Adrenal gland (tissue), 5 donors: Measurements from ENCODE around the gene OGFOD2.

Experiments
- POLR2A ChIP-seq, 2 donors: fragments of 450-650 bp; IDR thresholded peaks; one replicate each; pipeline ENCODE4 v1.6.1; 2017; ENCODE audit warnings: antibody characterized with exemption in 2 of 2, mild to moderate bottlenecking in 2 of 2, moderate library complexity in 1 of 2
- TF ChIP-seq, protein P1 (sequence below), 6 experiments: fragments of 450-650 bp in 4 of 6; fragments of 200-600 bp in 2 of 6; sonication (generic) in 1 of 6; IDR thresholded peaks; 1 replicate in 5 of 6; 2 replicates in 1 of 6; pipeline versions ENCODE4 v1.5.1 to v1.8.0; 2016 to 2021; ENCODE audit warnings: antibody characterized with exemption in 6 of 6, mild to moderate bottlenecking in 2 of 6, moderate library complexity in 1 of 6
- donor health status: DM: no; HTN: no; CAD: no.

DNA sequence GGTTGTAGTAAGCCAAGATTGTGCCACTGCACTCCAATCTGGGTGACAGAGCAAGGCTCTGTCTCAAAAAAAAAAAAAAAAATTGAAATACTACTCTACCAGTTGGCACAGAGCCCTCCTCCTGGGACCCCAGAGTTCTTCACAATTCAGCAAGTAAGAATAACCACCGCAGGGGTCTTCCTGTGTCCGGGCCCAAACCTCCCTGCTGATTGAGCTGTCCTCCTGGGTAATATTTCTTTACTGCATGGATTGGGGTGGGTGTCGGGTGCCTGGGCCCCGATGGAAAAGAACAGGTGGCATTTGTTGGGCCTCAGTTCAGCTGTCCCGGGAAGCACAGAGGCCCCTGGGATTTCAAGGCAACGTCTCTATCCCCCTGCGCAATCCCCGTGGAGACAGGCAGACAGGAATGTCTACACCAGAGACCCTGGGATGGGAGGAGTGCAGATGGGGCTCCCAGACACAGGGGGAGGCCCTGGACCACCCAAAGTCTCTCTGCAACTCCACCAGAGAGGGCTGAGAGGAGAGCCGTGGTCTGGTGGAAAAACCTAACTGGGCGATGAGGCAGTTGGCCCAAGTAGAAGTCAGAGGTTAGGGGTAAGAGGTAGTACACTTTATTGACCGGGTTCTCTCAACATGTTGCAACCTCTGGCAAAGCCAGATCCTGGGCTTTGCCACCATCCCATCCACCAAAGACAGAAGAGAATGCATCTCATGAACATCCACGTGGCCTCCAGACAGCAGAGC, 46.5 kb upstream of the OGFOD2 start:
- no peak for TF ChIP-seq POLR2A (IDR thresholded peaks at IDR 0.05)
- TF ChIP-seq, protein P1, sequence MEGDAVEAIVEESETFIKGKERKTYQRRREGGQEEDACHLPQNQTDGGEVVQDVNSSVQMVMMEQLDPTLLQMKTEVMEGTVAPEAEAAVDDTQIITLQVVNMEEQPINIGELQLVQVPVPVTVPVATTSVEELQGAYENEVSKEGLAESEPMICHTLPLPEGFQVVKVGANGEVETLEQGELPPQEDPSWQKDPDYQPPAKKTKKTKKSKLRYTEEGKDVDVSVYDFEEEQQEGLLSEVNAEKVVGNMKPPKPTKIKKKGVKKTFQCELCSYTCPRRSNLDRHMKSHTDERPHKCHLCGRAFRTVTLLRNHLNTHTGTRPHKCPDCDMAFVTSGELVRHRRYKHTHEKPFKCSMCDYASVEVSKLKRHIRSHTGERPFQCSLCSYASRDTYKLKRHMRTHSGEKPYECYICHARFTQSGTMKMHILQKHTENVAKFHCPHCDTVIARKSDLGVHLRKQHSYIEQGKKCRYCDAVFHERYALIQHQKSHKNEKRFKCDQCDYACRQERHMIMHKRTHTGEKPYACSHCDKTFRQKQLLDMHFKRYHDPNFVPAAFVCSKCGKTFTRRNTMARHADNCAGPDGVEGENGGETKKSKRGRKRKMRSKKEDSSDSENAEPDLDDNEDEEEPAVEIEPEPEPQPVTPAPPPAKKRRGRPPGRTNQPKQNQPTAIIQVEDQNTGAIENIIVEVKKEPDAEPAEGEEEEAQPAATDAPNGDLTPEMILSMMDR (IDR thresholded peaks at IDR 0.05), result no peak
